CMK (cell line): ENCODE data around the gene ALX3.

ENCODE experiments used
- DNase-seq: peaks from one replicate; pipeline ENCODE4 v3.0.0-alpha.2; 2010; ENCODE audit warnings: low read depth

ALX3 gene

GRCh38 chr1:110065841-110066240 is 4.6 kb downstream of the ALX3 start:
- DNase-seq, result no peak

DNA sequence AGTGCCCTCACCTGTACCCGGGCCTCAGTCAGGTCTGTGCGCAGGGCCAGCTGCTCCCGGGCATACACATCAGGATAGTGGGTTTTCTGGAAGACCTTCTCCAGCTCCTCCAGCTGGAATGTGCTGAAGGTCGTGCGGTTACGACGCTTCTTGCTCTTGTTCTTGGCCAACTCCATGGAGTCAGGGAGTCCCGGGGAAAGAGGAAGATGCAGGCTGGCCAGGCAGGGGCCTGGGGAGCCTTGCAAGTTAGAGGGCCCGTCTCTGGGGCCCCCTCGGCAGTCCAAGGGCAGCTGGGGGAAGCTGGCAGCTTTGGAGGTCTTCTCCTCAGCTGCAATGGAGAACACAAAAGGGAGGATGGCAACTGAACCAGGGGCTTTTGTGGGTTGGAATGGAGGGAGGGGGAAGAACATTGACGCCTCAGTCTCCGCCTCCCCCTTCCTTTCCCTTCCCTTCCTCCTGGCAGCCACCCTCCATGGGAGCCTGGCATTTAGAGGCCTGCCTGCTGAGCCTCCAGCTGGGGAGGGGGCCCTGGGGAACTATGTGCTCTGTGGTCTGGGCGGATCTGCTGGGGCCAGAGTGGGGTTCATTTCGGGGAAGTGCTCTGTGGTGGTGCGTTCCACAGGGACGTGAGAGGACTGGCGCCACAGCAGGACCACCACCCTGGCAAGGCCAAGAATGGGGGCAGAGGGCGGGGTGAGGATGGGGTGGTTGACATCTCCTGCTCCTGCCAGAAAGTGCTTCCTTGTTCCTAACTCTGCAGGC is 5.7 kb downstream of the ALX3 start:
- no peak for DNase-seq

DNA sequence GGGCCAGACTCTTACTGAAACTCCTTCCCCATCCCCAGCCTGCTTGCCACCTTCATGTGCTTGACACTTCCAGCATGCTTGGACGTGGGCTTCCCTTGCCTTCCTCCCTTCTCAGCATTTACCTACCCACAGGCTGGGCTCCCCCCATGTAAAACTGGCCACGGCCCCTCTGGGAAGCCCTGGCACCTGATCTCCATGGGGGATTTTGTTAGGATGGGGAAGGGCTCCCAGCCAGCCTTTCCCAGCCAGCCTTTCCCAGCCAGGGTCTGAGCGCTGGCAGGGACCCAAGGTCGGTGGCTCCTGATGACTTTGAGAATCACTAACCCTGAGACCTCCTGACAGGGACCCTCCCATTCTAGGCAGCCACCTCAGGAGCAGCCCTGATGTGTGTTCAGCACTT is 6.7 kb downstream of the ALX3 start:
- DNase-seq, result no peak

- no peak for DNase-seq
Observed at GRCh38 chr1:110062612-110063011, 7.9 kb downstream of the ALX3 start.

- no peak for DNase-seq
Observed at GRCh38 chr1:110061341-110061740, 9.1 kb downstream of the ALX3 start.

DNA sequence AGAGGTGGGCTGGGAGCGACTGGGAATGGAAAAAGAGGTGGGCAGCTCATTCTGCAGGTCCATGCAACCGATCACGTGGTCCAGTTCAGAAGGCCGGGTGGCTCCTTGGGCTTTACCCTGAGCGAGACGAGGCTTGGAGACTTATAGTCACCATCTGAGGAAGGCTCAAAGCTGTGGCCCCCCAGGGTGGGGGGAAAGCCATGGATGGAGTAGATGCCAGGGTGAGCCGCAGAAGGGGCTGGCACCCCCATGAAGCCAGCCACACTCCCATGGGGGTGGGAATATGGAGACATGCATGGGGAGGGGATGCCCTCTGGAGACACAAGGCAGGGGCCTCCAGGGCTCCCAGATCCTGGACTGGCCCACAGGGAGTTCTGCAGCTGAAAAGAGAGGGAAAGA is 9.8 kb downstream of the ALX3 start:
- DNase-seq, result no peak

GRCh38 chr1:110060034-110060661 is 10.3 kb downstream of the ALX3 start:
- DNase-seq, result peak; percentile 60

GRCh38 chr1:110059133-110059863 is 11.2 kb downstream of the ALX3 start:
- peak; percentile 73 for DNase-seq

- DNase-seq, result no peak
Observed at GRCh38 chr1:110058591-110058990, 11.9 kb downstream of the ALX3 start.

GRCh38 chr1:110057963-110058518 is 12.4 kb downstream of the ALX3 start:
- peak; percentile 37 for DNase-seq

DNA sequence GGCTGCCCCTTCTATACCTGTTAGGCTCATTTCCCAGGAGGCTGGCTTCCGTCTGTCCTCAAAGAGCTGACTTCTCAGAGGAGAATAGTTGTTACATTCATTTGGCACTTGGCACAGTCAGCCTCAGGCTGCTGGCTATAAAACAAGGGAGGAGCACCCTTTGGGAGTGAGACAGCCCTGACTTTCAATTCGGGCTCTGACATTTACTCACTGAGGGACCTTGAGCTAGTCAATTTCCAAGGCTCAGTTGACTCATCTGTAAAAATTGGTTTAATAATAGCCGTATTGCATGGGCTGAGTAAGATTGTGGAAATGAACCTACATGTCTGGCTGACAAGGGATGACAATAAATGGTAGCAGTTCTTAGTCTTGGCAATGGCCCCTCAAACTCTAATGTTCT is 13.7 kb downstream of the ALX3 start:
- DNase-seq, result no peak

GRCh38 chr1:110056285-110056683 is 14.2 kb downstream of the ALX3 start:
- no peak for DNase-seq

- no peak for DNase-seq
Observed at GRCh38 chr1:110055493-110056284, 14.8 kb downstream of the ALX3 start.

GRCh38 chr1:110053552-110054428 is 16.7 kb downstream of the ALX3 start:
- peak; percentile 48 for DNase-seq

DNA sequence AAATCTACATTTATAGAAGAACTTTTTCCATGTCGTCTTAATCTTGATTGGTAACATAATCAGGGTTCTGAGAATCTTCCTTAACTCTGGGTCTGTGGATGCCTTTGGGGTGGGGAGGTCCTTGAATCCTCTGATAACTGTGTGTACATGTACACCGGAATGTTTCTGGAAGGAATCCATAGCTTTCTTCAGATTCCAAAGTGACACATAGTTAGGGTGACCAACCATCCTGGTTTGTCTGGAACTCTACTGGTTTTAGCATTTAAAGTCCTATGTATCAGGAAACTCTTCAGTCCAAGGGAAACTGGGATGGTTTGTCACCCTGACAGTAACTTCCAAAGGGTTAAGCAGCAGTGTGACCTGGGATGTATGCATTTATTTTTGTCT is 19.2 kb downstream of the ALX3 start:
- no peak for DNase-seq

- DNase-seq, result no peak
Observed at GRCh38 chr1:110050602-110051261, 19.7 kb downstream of the ALX3 start.

DNA sequence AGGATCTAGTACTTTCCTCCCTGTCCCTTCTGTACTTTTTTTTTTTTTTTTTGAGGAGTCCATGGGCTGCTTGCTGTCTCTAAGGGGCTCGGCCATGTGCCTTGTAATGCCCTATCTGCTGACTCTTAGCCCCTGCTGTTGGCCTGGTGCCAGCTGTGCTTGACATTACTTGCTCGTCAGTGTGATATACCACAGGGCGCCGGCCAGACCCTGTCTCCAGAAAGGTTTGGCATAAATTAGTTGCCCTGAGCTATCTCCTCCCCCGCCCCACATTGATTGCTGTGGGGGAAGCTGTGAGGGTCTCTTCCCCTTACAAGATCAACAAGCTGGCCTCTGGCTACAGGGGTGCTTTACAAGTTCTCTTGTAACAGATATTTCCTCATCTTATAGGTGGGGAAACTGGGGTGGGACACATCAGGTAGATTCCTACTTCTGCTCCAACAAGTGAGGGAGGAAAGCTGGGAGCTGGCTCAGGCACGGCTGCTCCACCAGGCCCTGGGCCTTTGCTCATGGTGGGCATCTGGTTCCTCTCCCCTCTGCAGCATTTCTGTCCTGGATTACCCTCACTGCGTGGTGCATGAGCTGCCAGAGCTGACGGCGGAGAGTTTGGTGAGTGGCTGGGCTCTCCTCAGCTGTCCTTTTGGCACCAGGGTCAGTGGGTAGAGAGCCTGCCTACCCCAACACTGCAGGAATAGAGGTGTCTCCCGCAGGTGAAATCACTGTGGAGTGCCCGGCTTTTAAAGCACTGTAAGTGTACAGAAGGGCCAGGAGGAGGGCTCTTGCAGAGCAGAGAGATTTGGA is 20.5 kb downstream of the ALX3 start:
- DNase-seq, result no peak

GRCh38 chr1:110048923-110049601 is 21.4 kb downstream of the ALX3 start:
- DNase-seq, result no peak

- DNase-seq, result no peak
Observed at GRCh38 chr1:110048240-110048639, 22.2 kb downstream of the ALX3 start.
